GM23248 (cell line): ENCODE measurements around the gene TCHH.

Source experiments
- EZH2 ChIP-seq: fragments of 200-600 bp; sonication (generic); IDR thresholded peaks from 2 replicates; pipeline ENCODE4 v1.6.1; 2018; ENCODE audit warnings: antibody characterized with exemption, mild to moderate bottlenecking; ENCODE audit not compliant: insufficient read depth, poor library complexity, severe bottlenecking
- EZH2phosphoT487 ChIP-seq: fragments of 200-600 bp; sonication (generic); IDR thresholded peaks from 2 replicates; pipeline ENCODE4 v1.6.1; 2018; ENCODE audit warnings: antibody characterized with exemption, moderate library complexity, mild to moderate bottlenecking, low read depth; ENCODE audit not compliant: insufficient read depth

GRCh38 chr1:152145769-152146168 lies 30.5 kb upstream of the TCHH start:
- TF ChIP-seq EZH2phosphoT487 (no peak), EZH2 (no peak)
